Measurements from ENCODE around the gene SEMA4B.
"Not testable (repeated sequence)": the region's sequence is repeated elsewhere in the genome, so short reads cannot be mapped to it uniquely, and the experiment has no call there.

SEMA4B gene

GRCh38 chr15:90201130-90201943 lies at the start of gene SEMA4B:
Gene SEMA4B, plus strand, starts transcription at chr15:90201330. Its CDS starts 249 bp downstream, at chr15:90201579.
- DNase-seq: peak; percentile 43 to 77

- no peak for DNase-seq
Observed at GRCh38 chr15:90151989-90152645, 49.0 kb upstream of the SEMA4B start.

- DNase-seq: no peak
Observed at GRCh38 chr15:90153658-90154057, 47.5 kb upstream of the SEMA4B start.

GRCh38 chr15:90154246-90154645 lies 46.9 kb upstream of the SEMA4B start:
- no peak for DNase-seq

GRCh38 chr15:90154861-90155626 lies 46.1 kb upstream of the SEMA4B start:
- peak; percentile 24 to 36 for DNase-seq

- no peak for DNase-seq
Observed at GRCh38 chr15:90159213-90159612, 41.9 kb upstream of the SEMA4B start.

GRCh38 chr15:90160781-90161727 lies 40.1 kb upstream of the SEMA4B start:
- DNase-seq: peak; percentile 65 to 72

DNA sequence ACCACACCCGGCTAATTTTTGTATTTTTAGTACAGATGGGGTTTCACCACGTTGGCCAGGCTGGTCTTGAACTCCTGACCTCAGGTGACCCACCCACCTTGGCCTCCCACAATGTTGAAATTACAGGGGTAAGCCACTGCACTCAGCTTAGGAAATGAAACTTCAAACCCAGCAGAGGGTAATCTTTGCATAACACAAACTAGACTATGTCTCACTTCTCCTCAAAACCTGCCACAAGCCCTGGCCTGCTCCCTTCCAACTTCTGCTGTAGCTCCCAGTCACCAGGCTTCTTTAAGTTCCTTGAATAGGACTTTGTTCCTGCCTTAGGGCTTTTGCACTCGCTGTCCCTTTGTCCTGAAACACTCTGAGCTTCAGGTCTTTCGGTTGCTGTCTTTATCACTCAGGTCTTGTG lies 39.2 kb upstream of the SEMA4B start:
- DNase-seq: no peak

DNA sequence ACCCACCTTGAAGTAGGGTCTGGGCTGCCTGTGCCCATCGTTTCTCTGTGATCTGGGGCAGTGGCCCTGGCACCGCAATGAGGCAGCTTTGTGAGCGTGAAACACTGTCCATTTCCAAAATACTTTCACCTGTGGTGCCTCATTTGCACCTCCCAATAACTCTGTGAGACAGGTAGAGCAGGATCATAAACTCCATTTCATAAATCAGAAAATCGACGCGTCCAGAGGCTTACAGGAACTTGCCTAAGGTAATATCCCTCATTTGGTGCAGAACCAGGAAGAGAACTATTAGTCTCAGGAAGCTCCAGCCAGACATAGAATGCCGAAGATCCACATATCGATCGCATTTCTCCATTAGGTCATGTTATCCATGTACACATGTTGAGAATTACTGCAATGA lies 38.2 kb upstream of the SEMA4B start:
- DNase-seq: no peak

GRCh38 chr15:90164239-90164638 lies 36.9 kb upstream of the SEMA4B start:
- not testable (repeated sequence) for DNase-seq

DNA sequence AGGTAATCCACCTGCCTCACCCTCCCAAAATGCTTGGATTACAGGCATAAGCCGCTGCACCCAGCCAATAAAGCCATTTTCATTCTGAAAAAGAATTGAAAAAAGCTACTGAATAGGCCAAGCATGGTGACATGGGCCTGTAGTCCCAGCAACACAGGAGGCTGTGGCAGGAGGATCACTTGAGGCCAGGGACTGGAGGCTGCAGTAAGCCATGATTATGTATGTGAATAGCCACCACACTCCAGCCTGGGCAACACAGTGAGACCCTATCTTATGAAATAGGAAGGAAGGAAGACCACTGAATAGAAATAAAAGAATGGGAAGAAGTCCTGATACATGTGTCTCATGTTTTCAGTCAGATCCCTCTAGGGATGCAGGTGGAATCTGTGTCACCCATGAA lies 36.0 kb upstream of the SEMA4B start:
- no peak for DNase-seq

DNA sequence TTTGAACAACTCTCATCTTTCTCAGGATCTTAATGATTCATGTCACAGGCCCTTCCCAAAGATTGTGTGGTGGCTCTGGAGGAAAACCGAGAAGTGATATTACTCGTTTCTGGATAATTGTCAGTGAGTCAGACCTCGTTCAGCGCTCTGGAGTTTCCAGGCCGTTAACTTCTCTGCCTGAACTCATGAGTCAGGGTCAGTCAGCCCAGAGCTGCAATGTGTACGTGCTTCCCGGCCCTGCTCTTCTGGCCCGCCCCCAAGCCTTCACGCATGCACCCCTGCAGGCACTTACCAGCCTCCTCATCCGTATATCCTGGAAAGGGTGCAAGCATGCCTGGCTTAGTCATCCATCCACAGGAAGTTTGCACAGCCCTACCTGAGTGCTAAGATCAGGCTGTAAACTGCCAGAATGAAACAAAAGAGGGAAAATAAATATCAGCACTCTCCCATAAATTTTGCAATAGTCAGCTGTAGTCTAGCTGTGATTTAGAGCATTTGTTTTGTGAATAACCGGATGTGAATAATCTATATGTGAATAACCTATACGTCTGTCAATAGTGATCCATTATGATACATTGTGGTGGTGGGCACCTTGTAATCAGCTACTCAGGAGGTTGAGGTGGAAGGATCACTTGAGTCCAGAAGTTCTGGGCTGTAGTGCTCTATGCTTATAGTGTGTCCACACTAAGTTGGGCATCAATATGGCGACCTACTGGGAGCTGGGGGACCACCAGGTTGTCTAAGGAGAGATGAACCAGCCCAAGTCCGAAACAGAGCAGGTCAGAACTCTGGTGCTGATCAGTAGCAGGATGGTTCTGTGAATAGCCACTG lies 35.3 kb upstream of the SEMA4B start:
- DNase-seq: peak; percentile 86 to 89

GRCh38 chr15:90167121-90167520 lies 34.0 kb upstream of the SEMA4B start:
- DNase-seq: no peak

DNA sequence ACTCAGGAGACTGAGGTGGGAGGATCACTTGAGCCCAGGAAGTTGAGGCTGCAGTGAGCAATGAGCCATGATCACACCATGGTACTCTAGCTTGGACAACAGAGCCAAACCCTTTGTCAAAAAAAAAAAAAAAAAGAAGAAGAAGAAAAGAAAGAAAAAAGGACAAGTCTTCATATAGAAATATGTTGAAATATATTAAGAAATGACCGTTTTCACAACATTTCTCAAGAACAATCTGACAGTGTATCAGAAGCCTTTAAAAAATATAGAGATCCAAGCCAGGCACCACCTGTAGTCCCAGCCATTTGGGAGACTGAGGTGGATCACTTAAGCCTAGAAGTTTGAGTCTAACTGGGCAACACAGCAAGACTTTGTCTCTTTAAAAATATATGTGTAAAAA lies 29.5 kb upstream of the SEMA4B start:
- no peak for DNase-seq

GRCh38 chr15:90173372-90173771 lies 27.8 kb upstream of the SEMA4B start:
- DNase-seq: peak in 1 of 2 experiments; percentile 13

DNA sequence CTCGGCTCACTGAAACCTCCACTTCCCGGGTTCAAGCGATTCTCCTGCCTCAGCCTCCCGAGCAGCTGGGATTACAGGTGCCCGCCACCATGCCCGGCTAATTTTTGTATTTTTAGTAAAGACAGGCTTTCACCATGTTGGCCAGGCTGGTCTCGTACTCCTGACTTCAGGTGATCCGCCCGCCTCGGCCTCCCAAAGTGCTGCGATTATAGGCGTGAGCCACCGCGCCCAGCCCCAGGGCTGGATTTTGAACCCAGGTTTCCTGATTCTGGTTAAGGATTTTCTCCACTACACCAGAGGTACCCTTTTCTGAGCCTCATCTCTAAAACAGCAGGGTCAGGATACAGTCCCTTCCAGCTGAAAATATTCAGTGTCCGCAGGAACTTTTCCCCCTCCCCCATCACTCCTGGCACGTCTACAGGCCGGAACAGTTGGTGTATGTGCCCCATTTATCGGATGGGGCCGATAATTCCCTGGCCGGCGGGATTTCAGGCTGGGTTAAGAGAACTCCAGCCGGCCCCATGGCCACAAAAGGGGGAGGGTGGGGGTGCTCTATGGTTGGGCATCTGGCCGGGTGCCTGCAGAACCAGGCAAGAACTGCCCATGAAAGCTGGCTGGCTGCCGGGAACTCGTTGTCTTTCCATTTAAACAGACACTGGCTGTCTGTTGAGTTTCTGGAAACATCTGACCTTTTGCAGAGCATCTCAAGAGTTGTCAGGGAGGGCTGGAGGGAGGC lies 26.8 kb upstream of the SEMA4B start:
- peak; percentile 91 to 94 for DNase-seq

DNA sequence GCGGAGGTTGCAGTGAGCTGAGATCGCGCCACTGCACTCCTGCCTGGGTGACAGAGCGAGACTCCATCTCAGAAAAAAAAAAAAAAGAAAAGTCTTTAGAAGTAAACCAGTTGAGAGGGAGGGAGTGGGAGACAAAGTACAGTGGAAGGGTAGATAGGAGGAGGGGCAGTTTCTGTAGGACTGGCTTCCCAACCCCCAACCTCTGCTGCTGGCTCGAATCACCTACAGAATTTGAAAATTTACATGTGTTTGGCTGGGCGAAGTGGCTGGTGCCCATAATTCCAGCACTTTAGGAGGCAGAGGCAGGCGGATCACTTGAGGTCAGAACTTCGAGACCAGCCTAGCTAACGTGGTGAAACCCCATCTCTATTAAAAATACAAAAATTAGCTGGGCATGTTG lies 24.1 kb upstream of the SEMA4B start:
- DNase-seq: no peak

DNA sequence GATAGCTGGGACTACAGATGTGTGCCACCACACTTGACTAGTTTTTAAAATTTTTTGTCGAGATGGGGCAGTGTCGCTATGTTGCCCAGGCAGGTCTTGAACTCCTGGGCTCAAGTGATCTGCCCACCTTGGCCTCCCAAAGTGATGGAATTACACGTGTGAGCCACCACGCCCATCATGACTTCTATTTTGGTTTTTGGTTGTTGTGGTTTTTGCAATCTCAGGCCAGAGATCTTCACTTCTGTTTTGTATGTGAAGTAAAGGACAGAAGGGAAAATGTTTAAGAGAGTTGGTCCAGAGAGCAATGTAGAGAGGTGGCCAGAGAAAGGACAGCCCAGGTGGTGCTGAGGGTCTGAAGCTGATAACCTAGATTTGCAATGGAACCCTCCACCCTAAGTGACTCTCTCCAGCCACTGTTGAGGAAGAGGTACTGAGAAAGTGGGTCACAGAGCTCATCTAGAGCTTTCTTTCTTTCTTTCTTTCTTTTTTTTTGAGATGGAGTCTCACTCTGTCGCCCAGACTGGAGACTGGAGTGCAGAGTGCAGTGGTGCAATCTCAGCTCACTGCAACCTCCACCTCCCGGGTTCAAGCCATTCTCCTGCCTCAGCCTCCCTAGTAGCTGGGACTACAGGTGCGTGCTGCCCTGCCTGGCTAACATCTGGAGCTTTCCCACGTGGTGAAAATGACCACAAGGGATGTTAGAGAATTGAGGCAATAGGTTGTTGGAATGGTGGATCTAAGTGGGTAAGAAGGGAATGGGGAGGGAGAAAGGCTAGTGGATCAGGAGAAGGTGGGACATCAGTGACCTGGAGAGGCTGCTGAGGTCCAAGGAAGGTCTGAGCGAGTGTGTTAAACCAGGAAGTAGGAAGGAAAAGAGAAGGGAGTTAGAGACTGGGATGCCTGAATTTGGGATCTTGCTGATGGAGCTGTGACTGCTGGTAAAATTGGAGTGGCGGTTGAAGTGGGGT lies 22.4 kb upstream of the SEMA4B start:
- no peak for DNase-seq

- DNase-seq: no peak
Observed at GRCh38 chr15:90181776-90182175, 19.4 kb upstream of the SEMA4B start.
